ENCODE measurements around the gene METTL22. TPM values are rescaled to one million over a fixed set of nuclear protein-coding genes. Genes with fewer than 3 reads are reported as not detected.
A peak's percentile ranks its signal among the peaks of the same experiment; 100 is the strongest.

METTL22 gene
- total and polyA plus RNA-seq, 2 donors (not counting 1 experiment from before 2014, with no cell fraction given) = 49.5 to 62.9 TPM

DNA sequence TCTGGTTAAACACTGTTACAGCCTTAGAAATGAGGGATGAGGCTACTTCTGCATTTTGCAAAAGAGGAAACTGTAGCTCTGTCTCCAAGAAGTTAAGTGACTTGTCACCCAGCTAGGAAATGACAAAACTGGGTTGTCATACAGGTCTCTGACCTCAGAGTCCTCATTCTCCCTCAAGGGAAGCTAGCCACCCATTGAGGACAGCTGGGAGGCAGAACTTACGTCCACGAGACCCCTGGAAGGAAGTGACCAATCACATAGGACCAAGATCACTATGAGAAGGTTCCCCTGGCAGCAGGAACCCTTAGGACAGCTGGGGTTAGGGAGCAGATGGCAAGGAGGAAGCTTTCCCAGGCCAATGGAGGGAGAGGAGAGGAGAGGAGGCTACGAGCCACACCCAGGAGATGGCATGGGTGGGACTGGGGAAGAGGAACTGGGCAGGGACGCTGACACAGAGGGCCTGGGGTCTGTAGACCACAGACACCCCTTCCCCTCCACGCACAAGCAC is 11.2 kb downstream of the METTL22 start:
- H3K27me3 Mint-ChIP-seq = no peaks in the 10 kb centered on the region
- Histone ChIP-seq H3K9me3 (ENCODE audit: control extremely low read depth in 1 of 3, control insufficient read depth in 2 of 3, insufficient read depth in 1 of 3, low read length in 2 of 3) (no peaks in the 10 kb centered on the region), H3K9ac (ENCODE audit: low read length) (no peak overlapping the region), H2AFZ (ENCODE audit: insufficient read depth, low read depth, low read length, poor library complexity, severe bottlenecking) (no peak overlapping the region), H3K27ac (ENCODE audit: low read length in 2 of 2) (no peak overlapping the region), H3K4me1 (ENCODE audit: control insufficient read depth in 2 of 2, insufficient read depth in 2 of 2, low read length in 2 of 2) (no peaks in the 10 kb centered on the region), H3K36me3 (replicated peaks in 1 of 2; ENCODE audit: control extremely low read depth in 1 of 2, control insufficient read depth in 1 of 2, extremely low read depth in 1 of 2, insufficient read depth in 2 of 2, low read length in 1 of 2) (peaks cover 0 to 86% of the 10 kb centered on the region in 2 experiments), H3K79me2 (ENCODE audit: control insufficient read depth, insufficient read depth, low read length) (peaks cover 11% of the 10 kb centered on the region), H3K4me3 (ENCODE audit: control extremely low read depth in 1 of 5, extremely low read depth in 1 of 5, insufficient read depth in 1 of 5, low read depth in 2 of 5, low read length in 4 of 5) (no peak overlapping the region), H4K20me1 (ENCODE audit: control insufficient read depth, insufficient read depth, low read length, poor library complexity, severe bottlenecking) (no peaks in the 10 kb centered on the region), H3K4me2 (replicated peaks; ENCODE audit: low read depth, low read length, poor library complexity, severe bottlenecking) (no peak overlapping the region), H3K27me3 (replicated peaks in 1 of 4; ENCODE audit: control extremely low read depth in 1 of 4, control insufficient read depth in 3 of 4, insufficient read depth in 4 of 4, low read length in 3 of 4) (no peaks in the 10 kb centered on the region)
- H3K9me3 Mint-ChIP-seq (ENCODE audit: insufficient read depth) = no peaks in the 10 kb centered on the region
- TF ChIP-seq EZH2 (IDR thresholded peaks at IDR 0.05; ENCODE audit: borderline replicate concordance, insufficient read depth, low read depth, low read length, poor library complexity, severe bottlenecking) = no peak
- TF ChIP-seq, protein P1, sequence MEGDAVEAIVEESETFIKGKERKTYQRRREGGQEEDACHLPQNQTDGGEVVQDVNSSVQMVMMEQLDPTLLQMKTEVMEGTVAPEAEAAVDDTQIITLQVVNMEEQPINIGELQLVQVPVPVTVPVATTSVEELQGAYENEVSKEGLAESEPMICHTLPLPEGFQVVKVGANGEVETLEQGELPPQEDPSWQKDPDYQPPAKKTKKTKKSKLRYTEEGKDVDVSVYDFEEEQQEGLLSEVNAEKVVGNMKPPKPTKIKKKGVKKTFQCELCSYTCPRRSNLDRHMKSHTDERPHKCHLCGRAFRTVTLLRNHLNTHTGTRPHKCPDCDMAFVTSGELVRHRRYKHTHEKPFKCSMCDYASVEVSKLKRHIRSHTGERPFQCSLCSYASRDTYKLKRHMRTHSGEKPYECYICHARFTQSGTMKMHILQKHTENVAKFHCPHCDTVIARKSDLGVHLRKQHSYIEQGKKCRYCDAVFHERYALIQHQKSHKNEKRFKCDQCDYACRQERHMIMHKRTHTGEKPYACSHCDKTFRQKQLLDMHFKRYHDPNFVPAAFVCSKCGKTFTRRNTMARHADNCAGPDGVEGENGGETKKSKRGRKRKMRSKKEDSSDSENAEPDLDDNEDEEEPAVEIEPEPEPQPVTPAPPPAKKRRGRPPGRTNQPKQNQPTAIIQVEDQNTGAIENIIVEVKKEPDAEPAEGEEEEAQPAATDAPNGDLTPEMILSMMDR (IDR thresholded peaks at IDR 0.05) = no peak
- CTCF ChIA-PET = no interaction called here
- intact Hi-C loops (cut with micrococcal nuclease) = no loop called here
- no peak overlapping the region for H3K4me3 Mint-ChIP-seq
- DNase-seq = peak; percentile 11
- POLR2A ChIA-PET = no interaction called here
- H3K27ac Mint-ChIP-seq = no peak overlapping the region
- no peak for ATAC-seq (ENCODE audit: low read depth)
- WGBS (ENCODE audit: insufficient coverage) = 63% methylated on average over 4 of the region's 5 CpGs
- H3K4me1 Mint-ChIP-seq = peaks cover 4% of the 10 kb centered on the region

DNA sequence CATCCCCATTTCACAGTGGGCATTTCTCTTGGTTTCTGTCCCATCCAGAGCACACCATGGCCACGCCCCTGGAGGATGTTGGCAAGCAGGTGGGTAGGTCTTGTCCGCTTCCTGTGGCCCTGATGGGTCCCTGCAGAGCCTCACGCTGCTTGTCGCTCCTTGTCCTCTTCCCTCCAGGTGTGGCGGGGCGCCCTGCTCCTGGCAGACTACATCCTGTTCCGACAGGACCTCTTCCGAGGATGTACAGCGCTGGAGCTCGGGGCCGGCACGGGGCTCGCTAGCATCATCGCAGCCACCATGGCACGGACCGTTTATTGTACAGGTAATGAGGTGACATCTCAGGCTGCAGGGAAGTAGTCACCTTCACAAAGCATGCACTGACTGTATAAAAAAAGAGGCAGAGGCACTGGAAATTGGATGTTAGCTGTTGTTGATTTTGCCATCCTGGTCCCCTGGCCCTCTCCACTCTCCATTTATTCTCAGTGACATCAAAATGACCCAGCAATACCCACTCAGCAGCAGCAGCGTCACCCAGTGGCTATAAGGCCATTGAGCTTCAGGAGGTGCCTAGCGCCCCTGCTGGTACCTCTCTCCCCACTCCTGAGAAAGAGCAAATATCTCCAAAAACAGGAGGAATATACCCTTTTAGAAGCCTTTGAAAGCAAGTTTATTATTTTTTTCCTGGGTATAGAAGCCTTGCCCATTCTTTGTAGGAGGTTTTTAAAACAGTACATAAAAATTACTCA is 13.7 kb downstream of the METTL22 start:
- H3K4me1 ChIP-seq (ENCODE audit: control insufficient read depth in 2 of 2, insufficient read depth in 2 of 2, low read length in 2 of 2) = no peaks in the 10 kb centered on the region
- DNase-seq (no peak), ATAC-seq (ENCODE audit: low read depth) (no peak)
- H3K79me2 ChIP-seq (ENCODE audit: control insufficient read depth, insufficient read depth, low read length) = no peaks in the 10 kb centered on the region
- POLR2A ChIA-PET = no interaction called here
- no peak overlapping the region for H3K4me3 ChIP-seq (ENCODE audit: control extremely low read depth in 1 of 5, extremely low read depth in 1 of 5, insufficient read depth in 1 of 5, low read depth in 2 of 5, low read length in 4 of 5)
- peaks cover 0 to 81% of the 10 kb centered on the region in 2 experiments for H3K36me3 ChIP-seq (replicated peaks in 1 of 2; ENCODE audit: control extremely low read depth in 1 of 2, control insufficient read depth in 1 of 2, extremely low read depth in 1 of 2, insufficient read depth in 2 of 2, low read length in 1 of 2)
- Mint-ChIP-seq H3K27ac (no peak overlapping the region), H3K27me3 (no peaks in the 10 kb centered on the region), H3K9me3 (ENCODE audit: insufficient read depth) (no peaks in the 10 kb centered on the region), H3K4me1 (peaks cover 4% of the 10 kb centered on the region), H3K4me3 (no peak overlapping the region)
- TF ChIP-seq, protein P1 (IDR thresholded peaks at IDR 0.05) = no peak
- no peak for TF ChIP-seq EZH2 (IDR thresholded peaks at IDR 0.05; ENCODE audit: borderline replicate concordance, insufficient read depth, low read depth, low read length, poor library complexity, severe bottlenecking)
- no peak overlapping the region for H2AFZ ChIP-seq (ENCODE audit: insufficient read depth, low read depth, low read length, poor library complexity, severe bottlenecking)
- CTCF ChIA-PET = no interaction called here
- no peaks in the 10 kb centered on the region for H4K20me1 ChIP-seq (ENCODE audit: control insufficient read depth, insufficient read depth, low read length, poor library complexity, severe bottlenecking)
- no peaks in the 10 kb centered on the region for H3K27me3 ChIP-seq (replicated peaks in 1 of 4; ENCODE audit: control extremely low read depth in 1 of 4, control insufficient read depth in 3 of 4, insufficient read depth in 4 of 4, low read length in 3 of 4)
- no peaks in the 10 kb centered on the region for H3K9me3 ChIP-seq (ENCODE audit: control extremely low read depth in 1 of 3, control insufficient read depth in 2 of 3, insufficient read depth in 1 of 3, low read length in 2 of 3)
- H3K4me2 ChIP-seq (replicated peaks; ENCODE audit: low read depth, low read length, poor library complexity, severe bottlenecking) = no peak overlapping the region
- H3K27ac ChIP-seq (ENCODE audit: low read length in 2 of 2) = no peak overlapping the region
- no peak overlapping the region for H3K9ac ChIP-seq (ENCODE audit: low read length)
- WGBS (ENCODE audit: insufficient coverage) = 90% methylated on average over 15 of the region's 18 CpGs
- intact Hi-C loops (cut with micrococcal nuclease) = no loop called here

Measured in B cell (primary cell).